Esophagus squamous epithelium (tissue), 5 donors: ENCODE measurements around the gene PPFIA4. TPM values are rescaled to one million over a fixed set of nuclear protein-coding genes. Genes with fewer than 3 reads are reported as not detected.

ENCODE experiments used
- DNase-seq: peaks from one replicate; lab custom pipeline; 2025; lab: John Stamatoyannopoulos, UW
- H3K27ac ChIP-seq, 4 donors: fragments of 200-600 bp; sonication (generic); one replicate each; pipeline ENCODE4 v1.5.1; 2016 to 2019; ENCODE audit warnings: mild to moderate bottlenecking in 1 of 4
- H3K27me3 ChIP-seq, 4 donors: fragments of 200-600 bp; sonication (generic); 1 replicate in 3 of 4; 2 replicates in 1 of 4; pipeline versions ENCODE4 v1.5.1 to v1.6.0; 2017 to 2021; ENCODE audit warnings: antibody characterized with exemption in 1 of 4
- H3K36me3 ChIP-seq, 3 donors: fragments of 200-600 bp; sonication (generic); one replicate each; pipeline ENCODE4 v1.5.1; 2016 to 2019
- H3K4me1 ChIP-seq, 3 donors: fragments of 200-600 bp; sonication (generic); one replicate each; pipeline ENCODE4 v1.5.1; 2017 to 2019
- H3K4me3 ChIP-seq, 4 donors: fragments of 200-600 bp; sonication (generic); 1 replicate in 3 of 4; 2 replicates in 1 of 4; pipeline ENCODE4 v1.5.1; 2016 to 2019; ENCODE audit warnings: mild to moderate bottlenecking in 2 of 4, moderate library complexity in 1 of 4
- H3K9me3 ChIP-seq, 3 donors: fragments of 200-600 bp; sonication (generic); one replicate each; pipeline ENCODE4 v1.5.1; 2016 to 2019
- CTCF ChIP-seq, 6 experiments: fragments of 450-650 bp in 4 of 6; fragments of 200-600 bp in 2 of 6; sonication (generic) in 2 of 6; IDR thresholded peaks; one replicate each; pipeline ENCODE4 v1.5.1; 2016 to 2019; ENCODE audit warnings: antibody characterized with exemption in 6 of 6, mild to moderate bottlenecking in 4 of 6, moderate library complexity in 4 of 6
- POLR2A ChIP-seq, 4 donors: fragments of 450-650 bp; IDR thresholded peaks; one replicate each; pipeline ENCODE4 v1.6.1; 2017; ENCODE audit warnings: antibody characterized with exemption in 4 of 4, mild to moderate bottlenecking in 4 of 4, moderate library complexity in 3 of 4
- WGBS, 2 donors: methylation state at CpG; one replicate each; pipeline ENCODE4 v1.1.5; 2018; 5-methylcytosine and 5-hydroxymethylcytosine counted together
- intact Hi-C: fragments of 100-400 bp; cut with DNase I; formaldehyde crosslinking; loops from one replicate; pipeline ENCODE4 v1.15.0; 2022
- total RNA-seq, 4 donors: library from RNA; depleted of rRNA; stranded (reverse); fragments of >200 nt; gene quantifications; one replicate each; pipeline ENCODE4 v1.1.0, GENCODE V29; 2016
- donor health status: DM: yes; HTN: yes; CAD: no.

PPFIA4 gene
- total RNA-seq, 4 donors from 2014 or later, result 0.35 to 1.7 (median 0.93) TPM

GRCh38 chr1:203049077-203049476 is 22.8 kb downstream of the PPFIA4 start:
- Histone ChIP-seq H3K27me3 (peaks cover 0 to 50% (median 0%) of the 10 kb centered on the region in 4 donors), H3K4me3 (no peak overlapping the region), H3K27ac (no peak overlapping the region), H3K9me3 (no peaks in the 10 kb centered on the region), H3K36me3 (no peaks in the 10 kb centered on the region), H3K4me1 (peaks cover 0 to 13% (median 12%) of the 10 kb centered on the region in 3 donors)
- WGBS, 2 donors, result 80 to 93% methylated on average over 2 of the region's 4 CpGs
- DNase-seq, result no peak
- TF ChIP-seq CTCF (IDR thresholded peaks at IDR 0.05) (no peak), POLR2A (IDR thresholded peaks at IDR 0.05) (no peak)
- intact Hi-C loops, result loop anchor here (10.0 kb wide), 1 partner anchor 216 kb away; no protein-coding TSS in a partner anchor

GRCh38 chr1:203049576-203050180 is 23.4 kb downstream of the PPFIA4 start:
- 94 to 100% methylated on average over 1 to 3 of the region's 14 CpGs for WGBS, 2 donors
- no peak for DNase-seq
- Histone ChIP-seq H3K27me3 (peaks cover 0 to 45% (median 0%) of the 10 kb centered on the region in 4 donors), H3K9me3 (no peaks in the 10 kb centered on the region), H3K4me3 (no peak overlapping the region), H3K36me3 (no peaks in the 10 kb centered on the region), H3K4me1 (peaks cover 0 to 13% (median 12%) of the 10 kb centered on the region in 3 donors), H3K27ac (no peak overlapping the region)
- intact Hi-C loops, result loop anchor here (10.0 kb wide), 1 partner anchor 215 kb away; no protein-coding TSS in a partner anchor
- no peak for TF ChIP-seq CTCF (IDR thresholded peaks at IDR 0.05)
- no peak for TF ChIP-seq POLR2A (IDR thresholded peaks at IDR 0.05)

- Histone ChIP-seq H3K4me1 (peaks cover 0 to 13% (median 12%) of the 10 kb centered on the region in 3 donors), H3K9me3 (no peaks in the 10 kb centered on the region), H3K4me3 (no peak overlapping the region), H3K36me3 (no peaks in the 10 kb centered on the region), H3K27me3 (peaks cover 0 to 34% (median 0%) of the 10 kb centered on the region in 4 donors), H3K27ac (no peak overlapping the region)
- WGBS, 2 donors, result 71 to 78% methylated on average over 4 of the region's 4 CpGs
- intact Hi-C loops, result no loop called here
- TF ChIP-seq CTCF (IDR thresholded peaks at IDR 0.05) (no peak), POLR2A (IDR thresholded peaks at IDR 0.05) (no peak)
- DNase-seq, result no peak
Measured at GRCh38 chr1:203050826-203051225, 24.5 kb downstream of the PPFIA4 start.

- H3K9me3 ChIP-seq, result no peaks in the 10 kb centered on the region
- intact Hi-C loops, result no loop called here
- no peak overlapping the region for H3K27ac ChIP-seq
- no peaks in the 10 kb centered on the region for H3K36me3 ChIP-seq
- no peak for TF ChIP-seq POLR2A (IDR thresholded peaks at IDR 0.05)
- no peak for TF ChIP-seq CTCF (IDR thresholded peaks at IDR 0.05)
- 56 to 67% methylated on average over 4 to 7 of the region's 20 CpGs for WGBS, 2 donors
- H3K4me3 ChIP-seq, result no peak overlapping the region
- peaks cover 0 to 7% (median 3%) of the 10 kb centered on the region in 3 donors for H3K4me1 ChIP-seq
- peaks cover 0 to 28% (median 0%) of the 10 kb centered on the region in 4 donors for H3K27me3 ChIP-seq
- DNase-seq, result no peak
Measured at GRCh38 chr1:203051841-203052324, 25.6 kb downstream of the PPFIA4 start.

GRCh38 chr1:203052601-203053000 is 26.3 kb downstream of the PPFIA4 start:
- Histone ChIP-seq H3K9me3 (no peaks in the 10 kb centered on the region), H3K36me3 (no peaks in the 10 kb centered on the region), H3K27me3 (peaks cover 0 to 28% (median 0%) of the 10 kb centered on the region in 4 donors), H3K27ac (no peak overlapping the region), H3K4me3 (no peak overlapping the region), H3K4me1 (no peaks in the 10 kb centered on the region)
- intact Hi-C loops, result no loop called here
- no peak for TF ChIP-seq CTCF (IDR thresholded peaks at IDR 0.05)
- TF ChIP-seq POLR2A (IDR thresholded peaks at IDR 0.05), result no peak
- WGBS, 2 donors, result 84 to 95% methylated on average over 3 of the region's 3 CpGs
- DNase-seq, result no peak
